BLaER1 treated with 17β-estradiol and CSF1 and Interleukin-3, amounts not matched to agents 10 nM and 100 nM (cell line): ENCODE measurements around the gene UBTF.

Source experiments
- H3K27ac ChIP-seq, 11 experiments: shearing (Covaris generic); formaldehyde crosslinking; 2 replicates each; pipeline ENCODE4 v1.8.1; 2022
- H3K27me3 ChIP-seq, 11 experiments: shearing (Covaris generic); formaldehyde crosslinking; 2 replicates each; pipeline ENCODE4 v1.8.1; 2022
- H3K36me3 ChIP-seq, 11 experiments: shearing (Covaris generic); formaldehyde crosslinking; 2 replicates each; pipeline ENCODE4 v1.8.1; 2022
- H3K4me1 ChIP-seq, 10 experiments: shearing (Covaris generic); formaldehyde crosslinking; 2 replicates each; pipeline ENCODE4 v1.8.1; 2022
- H3K4me2 ChIP-seq, 11 experiments: shearing (Covaris generic); formaldehyde crosslinking; 2 replicates each; pipeline ENCODE4 v1.8.1; 2022
- H3K4me3 ChIP-seq, 10 experiments: shearing (Covaris generic); formaldehyde crosslinking; 2 replicates each; pipeline ENCODE4 v1.8.1; 2022
- H3K9ac ChIP-seq, 11 experiments: shearing (Covaris generic); formaldehyde crosslinking; 2 replicates each; pipeline ENCODE4 v1.8.1; 2022
- H3K9me3 ChIP-seq, 11 experiments: shearing (Covaris generic); formaldehyde crosslinking; replicated peaks in 1 of 11; 2 replicates each; pipeline ENCODE4 v1.8.1; 2022
- H4K20me1 ChIP-seq, 11 experiments: shearing (Covaris generic); formaldehyde crosslinking; 2 replicates each; pipeline ENCODE4 v1.8.1; 2022
- Cebpa-rat ChIP-seq, 11 experiments: shearing (Covaris generic); IDR thresholded peaks; 2 replicates each; pipeline ENCODE4 v1.8.1; 2022

UBTF gene

DNA sequence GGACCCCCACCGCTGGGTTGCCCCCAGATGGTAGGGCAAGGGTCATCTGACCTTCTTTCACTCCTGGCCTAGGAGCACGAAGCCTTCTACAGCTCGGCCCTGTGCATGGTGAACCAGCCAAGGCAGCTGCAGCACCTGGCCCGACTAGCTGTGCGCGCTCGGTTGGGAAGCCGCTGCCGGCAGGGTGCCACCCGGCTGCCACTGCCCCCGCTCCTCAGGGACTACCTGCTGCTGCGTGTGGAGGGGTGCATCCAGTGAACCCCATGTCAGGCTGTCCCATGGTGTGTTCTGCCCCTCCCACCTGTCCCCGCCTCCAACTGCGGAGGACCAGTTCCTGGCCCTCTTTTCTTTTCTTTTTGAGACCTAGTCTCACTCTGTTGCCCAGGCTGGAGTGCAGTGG is 41.3 kb downstream of the UBTF start:
- Histone ChIP-seq H3K9ac (no peak overlapping the region), H3K27me3 (no peaks in the 10 kb centered on the region), H3K4me1 (peaks cover 0 to 8% (median under 1%) of the 10 kb centered on the region in 10 experiments; a peak in 7 of 20 replicates), H4K20me1 (peaks cover 0 to 48% (median 33%) of the 10 kb centered on the region in 11 experiments; a peak in 17 of 22 replicates), H3K4me3 (no peak overlapping the region), H3K27ac (no peak overlapping the region), H3K4me2 (no peak overlapping the region), H3K36me3 (peaks cover 60 to 82% (median 67%) of the 10 kb centered on the region in 11 experiments), H3K9me3 (no peaks in the 10 kb centered on the region)
- no peak for TF ChIP-seq Cebpa-rat (IDR thresholded peaks at IDR 0.05)

DNA sequence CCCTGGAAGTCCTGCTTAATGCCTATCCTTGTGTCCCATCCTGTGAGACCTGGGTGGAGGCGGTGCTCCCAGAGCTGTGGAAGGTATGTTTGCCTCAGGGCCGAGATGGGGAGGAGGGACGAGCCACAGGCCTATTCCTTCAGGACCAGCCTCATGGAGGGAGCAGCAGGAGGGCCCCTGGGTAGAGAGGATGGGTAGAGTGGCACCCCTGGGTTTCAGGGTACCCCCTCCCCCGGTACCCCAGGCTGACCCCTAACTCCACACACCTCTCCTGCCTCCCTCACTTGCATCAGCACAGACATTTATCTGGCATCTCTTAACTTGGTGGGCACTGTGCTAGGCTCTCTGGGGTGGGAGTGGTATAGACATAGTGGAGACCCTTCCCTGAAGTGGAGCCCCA is 41.8 kb downstream of the UBTF start:
- H3K9ac ChIP-seq = no peak overlapping the region
- H3K36me3 ChIP-seq = peaks cover 55 to 78% (median 62%) of the 10 kb centered on the region in 11 experiments
- no peak overlapping the region for H3K4me2 ChIP-seq
- H3K27ac ChIP-seq = no peak overlapping the region
- H3K27me3 ChIP-seq = no peaks in the 10 kb centered on the region
- no peaks in the 10 kb centered on the region for H3K9me3 ChIP-seq
- H3K4me1 ChIP-seq = peaks cover 0 to 3% (median 0%) of the 10 kb centered on the region in 10 experiments; a peak in 2 of 20 replicates
- H4K20me1 ChIP-seq = peaks cover 0 to 43% (median 28%) of the 10 kb centered on the region in 11 experiments; a peak in 17 of 22 replicates
- no peak for TF ChIP-seq Cebpa-rat (IDR thresholded peaks at IDR 0.05)
- H3K4me3 ChIP-seq = no peak overlapping the region

- Histone ChIP-seq H3K36me3 (peaks cover 47 to 71% (median 54%) of the 10 kb centered on the region in 11 experiments), H3K4me1 (peaks cover 0 to 7% (median 4%) of the 10 kb centered on the region in 10 experiments; a peak in 8 of 20 replicates), H3K9me3 (no peaks in the 10 kb centered on the region), H3K27me3 (no peaks in the 10 kb centered on the region), H3K9ac (no peak overlapping the region), H3K27ac (no peak overlapping the region), H3K4me2 (no peak overlapping the region), H3K4me3 (no peak overlapping the region), H4K20me1 (peaks cover 0 to 39% (median 26%) of the 10 kb centered on the region in 11 experiments; a peak in 14 of 22 replicates)
- no peak for TF ChIP-seq Cebpa-rat (IDR thresholded peaks at IDR 0.05)
These were observed 42.6 kb downstream of the UBTF start for GRCh38 chr17:44176671-44177501.

GRCh38 chr17:44176257-44176656 is 43.2 kb downstream of the UBTF start:
- Histone ChIP-seq H3K4me2 (no peak overlapping the region), H3K9me3 (no peaks in the 10 kb centered on the region), H3K9ac (no peak overlapping the region), H3K4me3 (no peak overlapping the region), H3K27me3 (no peaks in the 10 kb centered on the region), H3K36me3 (peaks cover 42 to 64% (median 49%) of the 10 kb centered on the region in 11 experiments), H3K27ac (no peak overlapping the region), H4K20me1 (peaks cover 0 to 39% (median 26%) of the 10 kb centered on the region in 11 experiments; a peak in 14 of 22 replicates), H3K4me1 (peaks cover 0 to 13% (median 10%) of the 10 kb centered on the region in 10 experiments; a peak in 16 of 20 replicates)
- TF ChIP-seq Cebpa-rat (IDR thresholded peaks at IDR 0.05) = no peak

GRCh38 chr17:44174427-44174826 is 45.0 kb downstream of the UBTF start:
- H3K9ac ChIP-seq = no peak overlapping the region
- peaks cover 42 to 64% (median 49%) of the 10 kb centered on the region in 11 experiments for H3K36me3 ChIP-seq
- H3K4me3 ChIP-seq = no peak overlapping the region
- H3K27ac ChIP-seq = no peak overlapping the region
- no peak for TF ChIP-seq Cebpa-rat (IDR thresholded peaks at IDR 0.05)
- no peaks in the 10 kb centered on the region for H3K27me3 ChIP-seq
- H3K4me1 ChIP-seq = peaks cover 9 to 31% (median 28%) of the 10 kb centered on the region in 10 experiments; a peak in 19 of 20 replicates
- H4K20me1 ChIP-seq = peaks cover 0 to 50% (median 28%) of the 10 kb centered on the region in 11 experiments; a peak in 14 of 22 replicates
- no peak overlapping the region for H3K4me2 ChIP-seq
- no peaks in the 10 kb centered on the region for H3K9me3 ChIP-seq

- 0 out of 22 replicates have a peak overlapping the region, but pooled peaks of 1 of the 11 experiments have one; percentile 13 for H3K9ac ChIP-seq
- no peak overlapping the region for H3K4me3 ChIP-seq
- H3K4me2 ChIP-seq = no peak overlapping the region; a peak in 1 of 22 replicates
- no peak overlapping the region for H3K27ac ChIP-seq
- no peaks in the 10 kb centered on the region for H3K9me3 ChIP-seq
- H3K4me1 ChIP-seq = peaks cover 13 to 49% (median 46%) of the 10 kb centered on the region in 10 experiments
- no peak for TF ChIP-seq Cebpa-rat (IDR thresholded peaks at IDR 0.05)
- H3K36me3 ChIP-seq = peaks cover 18 to 40% (median 26%) of the 10 kb centered on the region in 11 experiments
- peaks cover 0 to 38% (median 10%) of the 10 kb centered on the region in 11 experiments; a peak in 11 of 22 replicates for H4K20me1 ChIP-seq
- H3K27me3 ChIP-seq = no peaks in the 10 kb centered on the region
These were observed 47.5 kb downstream of the UBTF start for GRCh38 chr17:44171931-44172455.

DNA sequence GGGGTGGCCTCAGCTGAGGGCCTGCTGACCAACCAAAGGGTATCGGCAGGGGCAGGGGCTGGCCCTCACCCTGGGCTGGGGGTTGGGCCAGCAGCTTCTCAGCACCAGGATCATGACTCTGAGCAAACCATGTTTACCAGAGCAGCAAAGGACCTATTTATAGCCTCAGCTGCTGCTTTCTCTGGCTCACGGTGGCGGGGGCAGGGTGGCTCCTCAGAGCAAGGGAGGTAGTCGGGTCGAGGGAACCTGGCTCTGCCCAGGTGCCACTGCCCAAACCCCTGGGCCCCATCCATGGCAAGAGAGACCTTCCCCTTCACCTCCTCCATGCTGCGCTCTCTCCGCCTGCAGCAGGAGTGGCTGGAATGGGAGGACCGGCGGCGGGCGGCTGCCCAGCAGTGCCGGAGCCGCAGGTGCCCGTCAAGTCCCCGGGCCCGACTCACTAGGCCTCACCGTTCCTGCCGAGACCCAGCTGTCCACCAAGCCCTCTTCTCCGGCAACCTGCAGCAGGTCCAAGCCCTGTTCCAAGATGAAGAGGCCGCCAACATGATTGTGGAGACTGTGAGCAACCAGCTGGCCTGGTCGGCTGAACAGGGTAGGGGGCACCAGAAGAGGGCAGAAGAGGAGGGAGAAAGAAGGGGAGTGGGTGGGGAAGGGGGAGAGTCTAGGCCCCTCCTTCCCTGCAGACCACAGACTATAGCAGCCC is 48.8 kb downstream of the UBTF start, which contains the start of gene ASB16:
Gene ASB16 (plus strand): TSS at position 206 of the 703 bp plus-strand sequence. CDS start 86 bp downstream, at position 292.
- H3K27me3 ChIP-seq = no peaks in the 10 kb centered on the region
- no peak for TF ChIP-seq Cebpa-rat (IDR thresholded peaks at IDR 0.05)
- H3K9me3 ChIP-seq = no peaks in the 10 kb centered on the region
- H3K4me1 ChIP-seq = peaks cover 13 to 49% (median 46%) of the 10 kb centered on the region in 10 experiments
- H3K27ac ChIP-seq = peak within 1 kb of the TSS in 8 of 11 experiments; percentile 13 to 66 (median 62); a peak in 16 of 22 replicates
- H3K4me3 ChIP-seq = peak within 1 kb of the TSS in 1 of 10 experiments; percentile 38; a peak in 1 of 20 replicates
- H3K9ac ChIP-seq = peak within 1 kb of the TSS in 10 of 11 experiments; percentile 42 to 71 (median 50); a peak in 17 of 22 replicates
- H3K36me3 ChIP-seq = peaks cover 5 to 26% (median 12%) of the 10 kb centered on the region in 11 experiments; a peak in 18 of 22 replicates
- H4K20me1 ChIP-seq = peaks cover 0 to 30% (median 0%) of the 10 kb centered on the region in 11 experiments; a peak in 4 of 22 replicates
- peak within 1 kb of the TSS in 10 of 11 experiments; percentile 19 to 90 (median 84); a peak in 18 of 22 replicates for H3K4me2 ChIP-seq

DNA sequence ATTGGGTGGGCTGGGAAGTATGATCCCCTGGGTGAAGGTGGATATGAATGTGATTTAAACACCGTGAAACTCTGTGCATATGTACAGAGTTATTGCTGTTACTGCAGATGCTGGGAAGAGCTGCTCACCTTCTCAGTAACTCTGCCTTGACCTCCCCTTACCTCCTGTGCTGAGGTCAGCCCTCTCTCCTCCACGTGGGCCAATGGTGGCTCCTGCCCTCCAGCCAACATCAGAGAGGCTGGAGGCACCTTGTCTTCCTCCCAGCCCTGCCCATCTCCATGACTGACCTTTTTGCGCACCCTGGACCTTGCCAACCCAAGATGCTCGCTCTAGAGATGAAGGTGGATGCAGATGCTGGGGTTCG is 49.4 kb downstream of the UBTF start:
- Histone ChIP-seq H3K4me2 (peak overlapping the region in 10 of 11 experiments; percentile 19 to 90 (median 84); a peak in 18 of 22 replicates), H3K4me1 (peaks cover 13 to 49% (median 46%) of the 10 kb centered on the region in 10 experiments), H3K36me3 (peaks cover 0 to 21% (median 8%) of the 10 kb centered on the region in 11 experiments; a peak in 13 of 22 replicates), H3K4me3 (no peak overlapping the region), H3K27ac (peak overlapping the region in 8 of 11 experiments; percentile 13 to 66 (median 62); a peak in 15 of 22 replicates), H4K20me1 (peaks cover 0 to 30% (median 0%) of the 10 kb centered on the region in 11 experiments; a peak in 4 of 22 replicates), H3K9me3 (no peaks in the 10 kb centered on the region), H3K27me3 (no peaks in the 10 kb centered on the region), H3K9ac (peak overlapping the region in 10 of 11 experiments; percentile 42 to 71 (median 50); a peak in 15 of 22 replicates)
- no peak for TF ChIP-seq Cebpa-rat (IDR thresholded peaks at IDR 0.05)
